ENCODE results near the gene FOXN1. TPM values are rescaled to one million over a fixed set of nuclear protein-coding genes. Genes with fewer than 3 reads are reported as not detected.

Gene FOXN1
- total RNA-seq, 1 experiment from 2014 or later = not detected

GRCh38 chr17:28572259-28573039 lies 66.3 kb downstream of the FOXN1 start:
- ChIA-PET CTCF (interaction anchor here (2.1 to 4.9 kb wide), 2 partner anchors 25 to 89 kb away, joined by 5 to 26 read pairs; partner anchors contain the start of genes SDF2 and SUPT6H), POLR2A (interaction anchor here (1.6 kb wide), 1 partner anchor 139 kb away, joined by 8 read pairs; the partner anchor contains the start of gene PROCA1)
- TF ChIP-seq ZNF532 (CRISPR knock-in tag; IDR thresholded peaks at IDR 0.05; ENCODE audit: borderline replicate concordance) = no peak
- TF ChIP-seq ZNF396 (CRISPR knock-in tag; IDR thresholded peaks at IDR 0.05; ENCODE audit: borderline replicate concordance) = no peak
- TF ChIP-seq ZNF317 (CRISPR knock-in tag; IDR thresholded peaks at IDR 0.05; ENCODE audit: borderline replicate concordance, low read depth) = no peak
- TF ChIP-seq ATF1 (CRISPR knock-in tag; IDR thresholded peaks at IDR 0.05) = no peak
- TF ChIP-seq SOX15 (CRISPR knock-in tag; IDR thresholded peaks at IDR 0.05) = no peak
- no peak for TF ChIP-seq TP53 (CRISPR knock-in tag; IDR thresholded peaks at IDR 0.05)
- TF ChIP-seq CTCF (IDR thresholded peaks at IDR 0.05) = no peak
- TF ChIP-seq CDX4 (CRISPR knock-in tag; IDR thresholded peaks at IDR 0.05; ENCODE audit: borderline replicate concordance) = no peak
- TF ChIP-seq KAT7 (CRISPR knock-in tag; IDR thresholded peaks at IDR 0.05; ENCODE audit: borderline replicate concordance) = no peak
- TF ChIP-seq JUN (CRISPR knock-in tag; IDR thresholded peaks at IDR 0.05) = no peak
- TF ChIP-seq HMGXB4 (CRISPR knock-in tag; IDR thresholded peaks at IDR 0.05) = no peak
- no peak for TF ChIP-seq TEAD1 (CRISPR knock-in tag; IDR thresholded peaks at IDR 0.05)
- no peak for TF ChIP-seq CBFB (CRISPR knock-in tag; IDR thresholded peaks at IDR 0.05; ENCODE audit: low read depth)
- no peak for TF ChIP-seq ZBTB21 (CRISPR knock-in tag; IDR thresholded peaks at IDR 0.05; ENCODE audit: borderline replicate concordance)
- TF ChIP-seq SP1 (CRISPR knock-in tag; conservative IDR thresholded peaks at IDR 0.05) = no peak
- TF ChIP-seq ERG (CRISPR knock-in tag; IDR thresholded peaks at IDR 0.05) = no peak
- no peak for DNase-seq (ENCODE audit: low spot score)
- Mint-ChIP-seq H3K4me3 (peak overlapping the region; percentile 91), H3K9me3 (no peaks in the 10 kb centered on the region), H3K27me3 (ENCODE audit: low read depth) (peaks cover 3% of the 10 kb centered on the region; the same call in 1 of the 2 replicates), H3K27ac (no peak overlapping the region), H3K4me1 (peaks cover 26% of the 10 kb centered on the region), H3K36me3 (peaks cover 28% of the 10 kb centered on the region)
- ATAC-seq = no peak

Measured in WTC11 (cell line).